ENCODE measurements around the gene NOG.

The NOG gene

GRCh38 chr17:56593646-56594319 is at the start of gene NOG:
Gene NOG (plus strand): TSS chr17:56593699. CDS start chr17:56594224, 525 bp downstream.
- no peak for DNase-seq (ENCODE audit: low read depth, low spot score)
- TF ChIP-seq CTCF (IDR thresholded peaks at IDR 0.05; ENCODE audit: insufficient read depth, low read length, missing control alignments): no peak
- POLR2A ChIA-PET: interaction anchor here (0.7 to 1.1 kb wide), 3 partner anchors 106 to 1346 kb away, joined by 3 read pairs; no protein-coding TSS in a partner anchor
- H3K4me3 ChIP-seq (ENCODE audit: low read depth, low read length): peak within 1 kb of the TSS; percentile 63
- CTCF ChIA-PET: interaction anchor here (0.6 to 9.0 kb wide), 24 partner anchors 8 to 226 kb away, joined by 3 to 265 read pairs (median 4); no protein-coding TSS in a partner anchor

DNA sequence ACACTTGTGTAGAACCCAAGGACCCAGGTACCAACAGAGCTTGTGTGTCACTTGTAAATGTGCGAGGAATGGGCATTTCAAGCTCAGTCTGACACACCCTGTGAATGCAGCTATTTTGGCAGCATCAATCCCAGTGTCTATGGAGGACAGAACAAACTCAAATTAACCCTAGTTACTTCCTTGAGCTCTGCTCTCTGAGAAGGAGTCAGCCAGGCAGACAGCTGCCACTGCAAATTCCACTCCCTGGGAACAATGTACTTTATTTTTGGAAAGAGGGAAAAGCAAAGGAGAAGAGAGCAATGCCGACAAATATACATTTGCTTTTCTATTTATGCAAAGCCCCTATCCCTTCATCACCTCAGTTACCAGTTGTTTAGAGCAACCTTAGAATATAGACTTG is 48.4 kb upstream of the NOG start:
- DNase-seq (ENCODE audit: low read depth, low spot score): no peak
- H3K4me3 ChIP-seq (ENCODE audit: low read depth, low read length): no peak overlapping the region
- POLR2A ChIA-PET: interaction anchor here (0.7 kb wide), 1 partner anchor 602 kb away, joined by 4 read pairs; no protein-coding TSS in a partner anchor
- TF ChIP-seq CTCF (IDR thresholded peaks at IDR 0.05; ENCODE audit: insufficient read depth, low read length, missing control alignments): no peak
- CTCF ChIA-PET: interaction anchor here (1.2 to 2.3 kb wide), 2 partner anchors 171 to 418 kb away, joined by 3 to 5 read pairs; no protein-coding TSS in a partner anchor

DNA sequence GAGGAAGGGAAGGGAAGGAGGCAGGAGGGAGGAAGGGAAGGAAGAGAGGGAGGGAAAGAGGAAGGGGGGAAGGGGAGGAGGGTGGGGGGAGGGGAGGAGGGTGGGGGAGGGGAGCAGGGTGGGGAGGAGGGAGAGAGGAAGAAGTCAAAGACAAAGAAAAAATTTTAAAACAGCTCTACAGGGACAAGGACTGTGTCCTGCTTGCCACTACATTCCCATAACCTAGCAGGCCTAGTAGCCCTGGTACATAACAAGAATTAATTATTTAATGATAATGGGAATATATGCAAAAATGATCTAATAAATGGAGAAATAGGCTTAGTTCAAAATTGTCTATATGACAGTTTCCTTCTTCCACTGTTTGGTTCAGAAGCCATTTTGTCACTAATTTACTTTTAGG is 47.6 kb upstream of the NOG start:
- no peak for TF ChIP-seq CTCF (IDR thresholded peaks at IDR 0.05; ENCODE audit: insufficient read depth, low read length, missing control alignments)
- CTCF ChIA-PET: interaction anchor here (1.2 to 2.3 kb wide), 2 partner anchors 170 to 419 kb away, joined by 3 to 5 read pairs; no protein-coding TSS in a partner anchor
- H3K4me3 ChIP-seq (ENCODE audit: low read depth, low read length): no peak overlapping the region
- POLR2A ChIA-PET: no interaction called here
- no peak for DNase-seq (ENCODE audit: low read depth, low spot score)

- no peak overlapping the region for H3K4me3 ChIP-seq (ENCODE audit: low read depth, low read length)
- ChIA-PET POLR2A (no interaction called here), CTCF (no interaction called here)
- DNase-seq (ENCODE audit: low read depth, low spot score): no peak
- no peak for TF ChIP-seq CTCF (IDR thresholded peaks at IDR 0.05; ENCODE audit: insufficient read depth, low read length, missing control alignments)
Observed at GRCh38 chr17:56548661-56549060, 44.8 kb upstream of the NOG start.

DNA sequence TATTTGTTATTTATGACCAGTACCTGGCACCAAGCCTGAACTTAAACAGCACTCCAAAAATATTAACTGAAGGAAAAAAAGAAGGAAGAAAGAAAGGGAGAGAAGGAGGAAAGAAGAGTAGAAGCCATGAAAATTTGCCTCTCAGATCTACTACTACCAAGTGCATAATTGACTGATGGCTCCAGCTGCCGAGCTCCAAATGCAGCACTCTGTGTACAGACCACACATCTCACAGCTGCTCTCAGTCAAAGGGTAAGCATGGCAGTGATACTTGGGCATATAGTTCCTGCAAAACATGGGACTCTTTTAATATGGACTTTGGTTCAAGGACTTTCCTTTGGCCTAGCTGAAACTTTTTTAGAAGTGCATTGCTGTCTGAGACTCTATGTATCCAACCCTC is 44.0 kb upstream of the NOG start:
- H3K4me3 ChIP-seq (ENCODE audit: low read depth, low read length): no peak overlapping the region
- ChIA-PET POLR2A (no interaction called here), CTCF (no interaction called here)
- TF ChIP-seq CTCF (IDR thresholded peaks at IDR 0.05; ENCODE audit: insufficient read depth, low read length, missing control alignments): no peak
- no peak for DNase-seq (ENCODE audit: low read depth, low spot score)

DNA sequence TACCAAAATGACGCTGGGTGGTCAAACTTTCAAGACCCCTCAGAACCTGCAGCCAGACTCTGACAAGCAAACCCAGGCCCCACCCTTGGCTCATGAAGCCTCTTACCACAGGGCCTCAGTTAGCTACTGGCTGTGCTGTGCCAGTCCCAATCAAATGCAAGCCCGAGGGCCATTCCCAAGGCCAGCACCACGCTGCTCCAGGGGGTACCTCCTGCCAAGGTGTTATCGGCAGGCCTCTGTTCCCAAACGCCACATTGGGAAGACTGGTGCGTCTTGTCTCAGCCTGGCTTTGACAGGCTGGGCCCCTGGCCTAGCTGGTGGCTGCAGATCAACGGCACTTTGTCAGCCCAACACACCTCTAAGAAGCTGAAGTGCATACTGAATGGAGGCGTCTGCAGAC is 35.8 kb upstream of the NOG start:
- no peak for DNase-seq (ENCODE audit: low read depth, low spot score)
- TF ChIP-seq CTCF (IDR thresholded peaks at IDR 0.05; ENCODE audit: insufficient read depth, low read length, missing control alignments): no peak
- CTCF ChIA-PET: no interaction called here
- POLR2A ChIA-PET: no interaction called here
- H3K4me3 ChIP-seq (ENCODE audit: low read depth, low read length): no peak overlapping the region

All from AG04449 (cell line).